SKM-1 treated with dmso at 0.1 percent for 144 hours (cell line): ENCODE measurements around the gene WDR27.
"Not testable (repeated sequence)": the region's sequence is repeated elsewhere in the genome, so short reads cannot be mapped to it uniquely, and the experiment has no call there.

ENCODE experiments used
- DNase-seq: peaks from one replicate; lab custom pipeline; 2025; ENCODE audit not compliant: unreplicated experiment; lab: John Stamatoyannopoulos, UW

Gene WDR27

GRCh38 chr6:169710009-169710408 is 8.2 kb upstream of the WDR27 start:
- no peak for DNase-seq

GRCh38 chr6:169709293-169709692 is 7.5 kb upstream of the WDR27 start:
- no peak for DNase-seq

- DNase-seq, result no peak
These were observed 5.9 kb upstream of the WDR27 start for GRCh38 chr6:169707772-169708171.

GRCh38 chr6:169702840-169703246 is 1.0 kb upstream of the WDR27 start:
- no peak for DNase-seq

GRCh38 chr6:169701311-169701953 is 397 bp downstream of the WDR27 start:
- no peak for DNase-seq

- peak; percentile 64 for DNase-seq
These were observed 1.5 kb downstream of the WDR27 start for GRCh38 chr6:169700296-169700695.

GRCh38 chr6:169697115-169697514 is 4.7 kb downstream of the WDR27 start:
- not testable (repeated sequence) for DNase-seq

- no peak for DNase-seq
These were observed 6.7 kb downstream of the WDR27 start for GRCh38 chr6:169695131-169695530.

- no peak for DNase-seq
These were observed 9.3 kb downstream of the WDR27 start for GRCh38 chr6:169692516-169692915.

- no peak for DNase-seq
These were observed 10.6 kb downstream of the WDR27 start for GRCh38 chr6:169691260-169691659.

GRCh38 chr6:169689287-169689686 is 12.5 kb downstream of the WDR27 start:
- DNase-seq, result no peak

- DNase-seq, result no peak
These were observed 16.0 kb downstream of the WDR27 start for GRCh38 chr6:169685860-169686259.

- DNase-seq, result no peak
These were observed 17.8 kb downstream of the WDR27 start for GRCh38 chr6:169684056-169684455.

- no peak for DNase-seq
These were observed 23.5 kb downstream of the WDR27 start for GRCh38 chr6:169678342-169678741.

- DNase-seq, result no peak
These were observed 24.7 kb downstream of the WDR27 start for GRCh38 chr6:169677096-169677495.

GRCh38 chr6:169675011-169675410 is 26.8 kb downstream of the WDR27 start:
- no peak for DNase-seq

GRCh38 chr6:169671563-169671962 is 30.3 kb downstream of the WDR27 start:
- no peak for DNase-seq

- DNase-seq, result no peak
These were observed 31.9 kb downstream of the WDR27 start for GRCh38 chr6:169669889-169670288.

- no peak for DNase-seq
These were observed 32.7 kb downstream of the WDR27 start for GRCh38 chr6:169669147-169669546.

- no peak for DNase-seq
These were observed 33.5 kb downstream of the WDR27 start for GRCh38 chr6:169668203-169668847.

- DNase-seq, result no peak
These were observed 34.1 kb downstream of the WDR27 start for GRCh38 chr6:169667716-169668115.

GRCh38 chr6:169666441-169666840 is 35.4 kb downstream of the WDR27 start:
- DNase-seq, result no peak

GRCh38 chr6:169665289-169665688 is 36.5 kb downstream of the WDR27 start:
- DNase-seq, result no peak
